GM23338 (cell line): ENCODE data around the gene GPR25. TPM values are rescaled to one million over a fixed set of nuclear protein-coding genes. Genes with fewer than 3 reads are reported as not detected.
A peak's percentile ranks its signal among the peaks of the same experiment; 100 is the strongest.

ENCODE experiments used
- ATAC-seq: fragments of 200-7000 bp; cut with Tn5 transposase; 3 replicates; pipeline ENCODE4 v1.9.1; 2020
- DNase-seq: peaks from one replicate; pipeline ENCODE4 v3.0.0-alpha.2; 2015; ENCODE audit warnings: low spot score
- H2AFZ ChIP-seq: fragments of 200-600 bp; sonication (generic); 2 replicates; pipeline ENCODE4 v1.8.0; 2016; ENCODE audit warnings: antibody characterized with exemption, mild to moderate bottlenecking, moderate library complexity
- H3F3A ChIP-seq: fragments of 200-600 bp; sonication (generic); replicated peaks from 2 replicates; pipeline ENCODE4 v1.8.0; 2017; ENCODE audit warnings: antibody characterized with exemption, mixed run types, low read depth
- H3K27ac ChIP-seq: fragments of 200-600 bp; sonication (generic); 2 replicates; pipeline ENCODE4 v1.6.1; 2016; ENCODE audit warnings: low read depth
- H3K27me3 ChIP-seq: fragments of 200-600 bp; sonication (generic); 2 replicates; pipeline ENCODE4 v1.8.0; 2016; ENCODE audit warnings: mild to moderate bottlenecking, mixed run types, moderate library complexity; ENCODE audit not compliant: insufficient read depth
- H3K36me3 ChIP-seq: fragments of 200-600 bp; sonication (generic); 2 replicates; pipeline ENCODE4 v1.8.0; 2016; ENCODE audit warnings: mild to moderate bottlenecking; ENCODE audit not compliant: insufficient read depth
- H3K4me1 ChIP-seq: fragments of 200-600 bp; sonication (generic); 2 replicates; pipeline ENCODE4 v1.8.0; 2016; ENCODE audit warnings: mild to moderate bottlenecking, moderate library complexity; ENCODE audit not compliant: insufficient read depth
- H3K4me2 ChIP-seq: fragments of 200-600 bp; sonication (generic); 2 replicates; pipeline ENCODE4 v1.7.1; 2017; ENCODE audit warnings: mixed run types
- H3K4me3 ChIP-seq: fragments of 200-600 bp; sonication (generic); 2 replicates; pipeline ENCODE4 v1.6.1; 2016; ENCODE audit warnings: mixed run types
- H3K79me2 ChIP-seq: fragments of 200-600 bp; sonication (generic); replicated peaks from 2 replicates; pipeline ENCODE4 v1.8.0; 2017; ENCODE audit warnings: mild to moderate bottlenecking; ENCODE audit not compliant: insufficient read depth
- H3K9me2 ChIP-seq: fragments of 200-600 bp; sonication (generic); 2 replicates; pipeline ENCODE4 v1.8.0; 2017; ENCODE audit not compliant: insufficient read depth
- H4K20me1 ChIP-seq: fragments of 200-600 bp; sonication (generic); replicated peaks from 2 replicates; pipeline ENCODE4 v1.8.0; 2017; ENCODE audit warnings: mild to moderate bottlenecking; ENCODE audit not compliant: insufficient read depth
- H3K27ac Mint-ChIP-seq: 2 replicates; pipeline ENCODE4 v1.8.0; 2020; ENCODE audit warnings: inconsistent platforms, mild to moderate bottlenecking, moderate library complexity, mixed read lengths
- H3K27me3 Mint-ChIP-seq: 3 replicates; pipeline ENCODE4 v1.8.0; 2022; ENCODE audit warnings: low read depth, mild to moderate bottlenecking, moderate library complexity, mixed read lengths, inconsistent platforms; ENCODE audit not compliant: insufficient read depth, poor library complexity
- H3K36me3 Mint-ChIP-seq: 3 replicates; pipeline ENCODE4 v1.8.0; 2021; ENCODE audit warnings: low read depth, mild to moderate bottlenecking, inconsistent platforms, moderate library complexity, mixed read lengths
- H3K4me1 Mint-ChIP-seq: 3 replicates; pipeline ENCODE4 v1.8.0; 2020; ENCODE audit warnings: mild to moderate bottlenecking, inconsistent platforms, mixed read lengths
- H3K4me3 Mint-ChIP-seq: 3 replicates; pipeline ENCODE4 v1.8.0; 2021; ENCODE audit warnings: moderate library complexity, mild to moderate bottlenecking, inconsistent platforms, mixed read lengths
- H3K9me3 Mint-ChIP-seq: 3 replicates; pipeline ENCODE4 v1.8.0; 2020; ENCODE audit warnings: moderate library complexity, mild to moderate bottlenecking, inconsistent platforms, mixed read lengths
- CREB1 ChIP-seq: fragments of 250-450 bp; sonication (Bioruptor Pico); IDR thresholded peaks from 2 replicates; pipeline ENCODE4 v1.5.0; 2020; ENCODE audit warnings: low read depth, mild to moderate bottlenecking, moderate library complexity
- EZH2 ChIP-seq: fragments of 200-600 bp; sonication (generic); IDR thresholded peaks from one replicate; pipeline ENCODE4 v1.8.0; 2017; ENCODE audit warnings: antibody characterized with exemption, mild to moderate bottlenecking, low read depth; ENCODE audit not compliant: unreplicated experiment
- EZH2phosphoT487 ChIP-seq: fragments of 200-600 bp; sonication (generic); IDR thresholded peaks from one replicate; pipeline ENCODE4 v1.8.1; 2018; ENCODE audit warnings: antibody characterized with exemption; ENCODE audit not compliant: unreplicated experiment
- JUNB ChIP-seq: IDR thresholded peaks from one replicate; pipeline ENCODE4 v1.6.1; 2016; ENCODE audit warnings: antibody characterized with exemption; ENCODE audit not compliant: unreplicated experiment
- NANOG ChIP-seq: IDR thresholded peaks from 2 replicates; pipeline ENCODE4 v1.6.1; 2016; ENCODE audit warnings: antibody characterized with exemption, borderline replicate concordance
- POLR2AphosphoS5 ChIP-seq: IDR thresholded peaks from 2 replicates; pipeline ENCODE4 v1.6.1; 2016; ENCODE audit warnings: antibody characterized with exemption, low read depth
- STAT1 ChIP-seq: IDR thresholded peaks from one replicate; pipeline ENCODE4 v1.6.1; 2016; ENCODE audit warnings: antibody characterized with exemption; ENCODE audit not compliant: unreplicated experiment
- ZNF114 ChIP-seq: fragments of 250-450 bp; sonication (Bioruptor Pico); IDR thresholded peaks from 2 replicates; pipeline ENCODE4 v1.5.0; 2020; ENCODE audit warnings: mild to moderate bottlenecking, moderate library complexity
- ZNF331 ChIP-seq: fragments of 250-450 bp; sonication (Bioruptor Pico); IDR thresholded peaks from 2 replicates; pipeline ENCODE4 v1.5.0; 2020; ENCODE audit warnings: low read depth, mild to moderate bottlenecking, moderate library complexity
- polyA plus RNA-seq: library from polyadenylated mRNA; unstranded; fragments of >200 nt; fragmentation: Nextera tagmentation; extraction: Ambion mirVana; gene quantifications from 2 replicates; pipeline ENCODE4 v1.2.1, GENCODE V29; 2016
- total RNA-seq: library from RNA; depleted of rRNA; stranded (reverse); fragments of >200 nt; shearing (Covaris generic); gene quantifications from 2 replicates; pipeline ENCODE4 v1.2.3, GENCODE V29; 2014
- TF ChIP-seq, protein P1 (sequence below): fragments of 250-450 bp; sonication (Bioruptor Pico); IDR thresholded peaks from 2 replicates; pipeline ENCODE4 v1.5.0; 2020; ENCODE audit warnings: mild to moderate bottlenecking, moderate library complexity
- TF ChIP-seq, protein P2 (sequence below), 2 experiments: fragments of 200-600 bp in 1 of 2; sonication (generic) in 1 of 2; conservative IDR thresholded peaks; 2 replicates each; pipeline versions ENCODE4 v1.5.1 to v1.6.1; 2016 to 2017; ENCODE audit warnings: antibody characterized with exemption in 2 of 2, low read depth in 2 of 2, mild to moderate bottlenecking in 2 of 2, moderate library complexity in 1 of 2
- TF ChIP-seq, protein P3 (sequence below): IDR thresholded peaks from 2 replicates; pipeline ENCODE4 v1.6.1; 2016; ENCODE audit warnings: antibody characterized with exemption
- TF ChIP-seq, protein P4 (sequence below): IDR thresholded peaks from one replicate; pipeline ENCODE4 v1.6.1; 2018; ENCODE audit warnings: antibody characterized with exemption; ENCODE audit not compliant: unreplicated experiment

GPR25 gene
- total and polyA plus RNA-seq, 2 experiments from 2014 or later, result not detected

DNA sequence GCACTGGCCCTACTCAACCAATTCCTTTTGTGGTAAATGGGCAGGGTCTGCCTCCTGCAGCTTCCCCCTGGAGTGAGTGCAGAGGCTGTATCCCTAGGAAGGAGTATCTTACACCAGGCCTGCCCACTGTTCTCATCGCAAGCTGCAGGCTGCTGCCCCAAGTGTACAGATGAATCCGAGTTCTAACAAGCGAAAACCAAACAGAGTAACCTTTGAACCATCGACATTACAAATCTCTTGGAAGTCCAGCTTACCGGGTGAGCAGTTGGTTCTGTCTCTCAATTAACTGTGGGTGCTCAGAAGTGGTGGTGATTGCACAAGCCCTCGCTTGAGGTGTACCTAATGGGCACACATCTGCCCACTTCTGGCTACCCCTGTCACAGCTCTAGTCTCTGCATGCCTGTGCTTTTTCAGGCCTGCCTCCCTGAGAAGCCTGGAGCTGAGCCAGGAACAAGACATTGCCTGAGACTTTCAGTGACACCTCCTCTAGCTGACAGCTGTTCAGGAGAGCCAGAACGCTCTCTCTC is 44.6 kb downstream of the GPR25 start:
- Mint-ChIP-seq H3K4me3 (no peak overlapping the region), H3K9me3 (no peaks in the 10 kb centered on the region), H3K36me3 (peaks cover 18% of the 10 kb centered on the region), H3K27ac (no peak overlapping the region), H3K4me1 (peaks cover 12% of the 10 kb centered on the region), H3K27me3 (peaks cover 10% of the 10 kb centered on the region)
- no peak for ATAC-seq
- Histone ChIP-seq H3K27ac (no peak overlapping the region), H3K4me1 (peaks cover 10% of the 10 kb centered on the region), H3K4me3 (no peak overlapping the region), H3K79me2 (no peaks in the 10 kb centered on the region), H3K36me3 (no peaks in the 10 kb centered on the region), H3K9me2 (0 out of 2 replicates have a peak, but pooled peaks cover 6% of the 10 kb centered on the region), H3K4me2 (peak overlapping the region; percentile 85), H4K20me1 (no peaks in the 10 kb centered on the region), H2AFZ (peak overlapping the region; percentile 97; the same call in 1 of the 2 replicates), H3F3A (no peaks in the 10 kb centered on the region), H3K27me3 (no peaks in the 10 kb centered on the region)
- TF ChIP-seq, protein P1, sequence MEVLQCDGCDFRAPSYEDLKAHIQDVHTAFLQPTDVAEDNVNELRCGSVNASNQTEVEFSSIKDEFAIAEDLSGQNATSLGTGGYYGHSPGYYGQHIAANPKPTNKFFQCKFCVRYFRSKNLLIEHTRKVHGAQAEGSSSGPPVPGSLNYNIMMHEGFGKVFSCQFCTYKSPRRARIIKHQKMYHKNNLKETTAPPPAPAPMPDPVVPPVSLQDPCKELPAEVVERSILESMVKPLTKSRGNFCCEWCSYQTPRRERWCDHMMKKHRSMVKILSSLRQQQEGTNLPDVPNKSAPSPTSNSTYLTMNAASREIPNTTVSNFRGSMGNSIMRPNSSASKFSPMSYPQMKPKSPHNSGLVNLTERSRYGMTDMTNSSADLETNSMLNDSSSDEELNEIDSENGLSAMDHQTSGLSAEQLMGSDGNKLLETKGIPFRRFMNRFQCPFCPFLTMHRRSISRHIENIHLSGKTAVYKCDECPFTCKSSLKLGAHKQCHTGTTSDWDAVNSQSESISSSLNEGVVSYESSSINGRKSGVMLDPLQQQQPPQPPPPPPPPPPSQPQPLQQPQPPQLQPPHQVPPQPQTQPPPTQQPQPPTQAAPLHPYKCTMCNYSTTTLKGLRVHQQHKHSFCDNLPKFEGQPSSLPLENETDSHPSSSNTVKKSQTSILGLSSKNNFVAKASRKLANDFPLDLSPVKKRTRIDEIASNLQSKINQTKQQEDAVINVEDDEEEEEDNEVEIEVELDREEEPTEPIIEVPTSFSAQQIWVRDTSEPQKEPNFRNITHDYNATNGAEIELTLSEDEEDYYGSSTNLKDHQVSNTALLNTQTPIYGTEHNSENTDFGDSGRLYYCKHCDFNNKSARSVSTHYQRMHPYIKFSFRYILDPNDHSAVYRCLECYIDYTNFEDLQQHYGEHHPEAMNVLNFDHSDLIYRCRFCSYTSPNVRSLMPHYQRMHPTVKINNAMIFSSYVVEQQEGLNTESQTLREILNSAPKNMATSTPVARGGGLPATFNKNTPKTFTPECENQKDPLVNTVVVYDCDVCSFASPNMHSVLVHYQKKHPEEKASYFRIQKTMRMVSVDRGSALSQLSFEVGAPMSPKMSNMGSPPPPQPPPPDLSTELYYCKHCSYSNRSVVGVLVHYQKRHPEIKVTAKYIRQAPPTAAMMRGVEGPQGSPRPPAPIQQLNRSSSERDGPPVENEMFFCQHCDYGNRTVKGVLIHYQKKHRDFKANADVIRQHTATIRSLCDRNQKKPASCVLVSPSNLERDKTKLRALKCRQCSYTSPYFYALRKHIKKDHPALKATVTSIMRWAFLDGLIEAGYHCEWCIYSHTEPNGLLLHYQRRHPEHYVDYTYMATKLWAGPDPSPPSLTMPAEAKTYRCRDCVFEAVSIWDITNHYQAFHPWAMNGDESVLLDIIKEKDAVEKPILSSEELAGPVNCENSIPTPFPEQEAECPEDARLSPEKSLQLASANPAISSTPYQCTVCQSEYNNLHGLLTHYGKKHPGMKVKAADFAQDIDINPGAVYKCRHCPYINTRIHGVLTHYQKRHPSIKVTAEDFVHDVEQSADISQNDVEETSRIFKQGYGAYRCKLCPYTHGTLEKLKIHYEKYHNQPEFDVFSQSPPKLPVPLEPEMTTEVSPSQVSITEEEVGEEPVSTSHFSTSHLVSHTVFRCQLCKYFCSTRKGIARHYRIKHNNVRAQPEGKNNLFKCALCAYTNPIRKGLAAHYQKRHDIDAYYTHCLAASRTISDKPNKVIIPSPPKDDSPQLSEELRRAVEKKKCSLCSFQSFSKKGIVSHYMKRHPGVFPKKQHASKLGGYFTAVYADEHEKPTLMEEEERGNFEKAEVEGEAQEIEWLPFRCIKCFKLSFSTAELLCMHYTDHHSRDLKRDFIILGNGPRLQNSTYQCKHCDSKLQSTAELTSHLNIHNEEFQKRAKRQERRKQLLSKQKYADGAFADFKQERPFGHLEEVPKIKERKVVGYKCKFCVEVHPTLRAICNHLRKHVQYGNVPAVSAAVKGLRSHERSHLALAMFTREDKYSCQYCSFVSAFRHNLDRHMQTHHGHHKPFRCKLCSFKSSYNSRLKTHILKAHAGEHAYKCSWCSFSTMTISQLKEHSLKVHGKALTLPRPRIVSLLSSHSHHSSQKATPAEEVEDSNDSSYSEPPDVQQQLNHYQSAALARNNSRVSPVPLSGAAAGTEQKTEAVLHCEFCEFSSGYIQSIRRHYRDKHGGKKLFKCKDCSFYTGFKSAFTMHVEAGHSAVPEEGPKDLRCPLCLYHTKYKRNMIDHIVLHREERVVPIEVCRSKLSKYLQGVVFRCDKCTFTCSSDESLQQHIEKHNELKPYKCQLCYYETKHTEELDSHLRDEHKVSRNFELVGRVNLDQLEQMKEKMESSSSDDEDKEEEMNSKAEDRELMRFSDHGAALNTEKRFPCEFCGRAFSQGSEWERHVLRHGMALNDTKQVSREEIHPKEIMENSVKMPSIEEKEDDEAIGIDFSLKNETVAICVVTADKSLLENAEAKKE (CRISPR knock-in tag), result no peak
- TF ChIP-seq EZH2, result no peak
- no peak for TF ChIP-seq ZNF114 (CRISPR knock-in tag)
- TF ChIP-seq, protein P2, sequence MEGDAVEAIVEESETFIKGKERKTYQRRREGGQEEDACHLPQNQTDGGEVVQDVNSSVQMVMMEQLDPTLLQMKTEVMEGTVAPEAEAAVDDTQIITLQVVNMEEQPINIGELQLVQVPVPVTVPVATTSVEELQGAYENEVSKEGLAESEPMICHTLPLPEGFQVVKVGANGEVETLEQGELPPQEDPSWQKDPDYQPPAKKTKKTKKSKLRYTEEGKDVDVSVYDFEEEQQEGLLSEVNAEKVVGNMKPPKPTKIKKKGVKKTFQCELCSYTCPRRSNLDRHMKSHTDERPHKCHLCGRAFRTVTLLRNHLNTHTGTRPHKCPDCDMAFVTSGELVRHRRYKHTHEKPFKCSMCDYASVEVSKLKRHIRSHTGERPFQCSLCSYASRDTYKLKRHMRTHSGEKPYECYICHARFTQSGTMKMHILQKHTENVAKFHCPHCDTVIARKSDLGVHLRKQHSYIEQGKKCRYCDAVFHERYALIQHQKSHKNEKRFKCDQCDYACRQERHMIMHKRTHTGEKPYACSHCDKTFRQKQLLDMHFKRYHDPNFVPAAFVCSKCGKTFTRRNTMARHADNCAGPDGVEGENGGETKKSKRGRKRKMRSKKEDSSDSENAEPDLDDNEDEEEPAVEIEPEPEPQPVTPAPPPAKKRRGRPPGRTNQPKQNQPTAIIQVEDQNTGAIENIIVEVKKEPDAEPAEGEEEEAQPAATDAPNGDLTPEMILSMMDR (conservative IDR thresholded peaks at IDR 0.05; ENCODE audit: low read depth in 2 of 2), result no peak
- no peak for TF ChIP-seq CREB1 (CRISPR knock-in tag)
- TF ChIP-seq, protein P3, sequence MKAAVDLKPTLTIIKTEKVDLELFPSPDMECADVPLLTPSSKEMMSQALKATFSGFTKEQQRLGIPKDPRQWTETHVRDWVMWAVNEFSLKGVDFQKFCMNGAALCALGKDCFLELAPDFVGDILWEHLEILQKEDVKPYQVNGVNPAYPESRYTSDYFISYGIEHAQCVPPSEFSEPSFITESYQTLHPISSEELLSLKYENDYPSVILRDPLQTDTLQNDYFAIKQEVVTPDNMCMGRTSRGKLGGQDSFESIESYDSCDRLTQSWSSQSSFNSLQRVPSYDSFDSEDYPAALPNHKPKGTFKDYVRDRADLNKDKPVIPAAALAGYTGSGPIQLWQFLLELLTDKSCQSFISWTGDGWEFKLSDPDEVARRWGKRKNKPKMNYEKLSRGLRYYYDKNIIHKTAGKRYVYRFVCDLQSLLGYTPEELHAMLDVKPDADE, result no peak
- no peak for TF ChIP-seq JUNB
- no peak for TF ChIP-seq EZH2phosphoT487
- TF ChIP-seq POLR2AphosphoS5, result no peak
- TF ChIP-seq, protein P4, sequence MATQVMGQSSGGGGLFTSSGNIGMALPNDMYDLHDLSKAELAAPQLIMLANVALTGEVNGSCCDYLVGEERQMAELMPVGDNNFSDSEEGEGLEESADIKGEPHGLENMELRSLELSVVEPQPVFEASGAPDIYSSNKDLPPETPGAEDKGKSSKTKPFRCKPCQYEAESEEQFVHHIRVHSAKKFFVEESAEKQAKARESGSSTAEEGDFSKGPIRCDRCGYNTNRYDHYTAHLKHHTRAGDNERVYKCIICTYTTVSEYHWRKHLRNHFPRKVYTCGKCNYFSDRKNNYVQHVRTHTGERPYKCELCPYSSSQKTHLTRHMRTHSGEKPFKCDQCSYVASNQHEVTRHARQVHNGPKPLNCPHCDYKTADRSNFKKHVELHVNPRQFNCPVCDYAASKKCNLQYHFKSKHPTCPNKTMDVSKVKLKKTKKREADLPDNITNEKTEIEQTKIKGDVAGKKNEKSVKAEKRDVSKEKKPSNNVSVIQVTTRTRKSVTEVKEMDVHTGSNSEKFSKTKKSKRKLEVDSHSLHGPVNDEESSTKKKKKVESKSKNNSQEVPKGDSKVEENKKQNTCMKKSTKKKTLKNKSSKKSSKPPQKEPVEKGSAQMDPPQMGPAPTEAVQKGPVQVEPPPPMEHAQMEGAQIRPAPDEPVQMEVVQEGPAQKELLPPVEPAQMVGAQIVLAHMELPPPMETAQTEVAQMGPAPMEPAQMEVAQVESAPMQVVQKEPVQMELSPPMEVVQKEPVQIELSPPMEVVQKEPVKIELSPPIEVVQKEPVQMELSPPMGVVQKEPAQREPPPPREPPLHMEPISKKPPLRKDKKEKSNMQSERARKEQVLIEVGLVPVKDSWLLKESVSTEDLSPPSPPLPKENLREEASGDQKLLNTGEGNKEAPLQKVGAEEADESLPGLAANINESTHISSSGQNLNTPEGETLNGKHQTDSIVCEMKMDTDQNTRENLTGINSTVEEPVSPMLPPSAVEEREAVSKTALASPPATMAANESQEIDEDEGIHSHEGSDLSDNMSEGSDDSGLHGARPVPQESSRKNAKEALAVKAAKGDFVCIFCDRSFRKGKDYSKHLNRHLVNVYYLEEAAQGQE, result no peak
- no peak for TF ChIP-seq STAT1
- no peak for TF ChIP-seq NANOG
- TF ChIP-seq ZNF331 (CRISPR knock-in tag), result no peak
- DNase-seq, result no peak
